HUES64 (cell line): ENCODE results near the gene KLHL41.

ENCODE experiments used
- H3K27ac ChIP-seq: 2 replicates; pipeline ENCODE4 v1.7.0; 2013; ENCODE audit warnings: low read depth, low read length, inconsistent platforms
- H3K27me3 ChIP-seq: 2 replicates; pipeline ENCODE4 v1.6.1; 2013; ENCODE audit warnings: mild to moderate bottlenecking, low read length; ENCODE audit not compliant: insufficient read depth
- H3K36me3 ChIP-seq: 2 replicates; pipeline ENCODE4 v1.6.1; 2013; ENCODE audit warnings: mild to moderate bottlenecking, low read length; ENCODE audit not compliant: insufficient read depth
- H3K4me1 ChIP-seq: 2 replicates; pipeline ENCODE4 v1.6.1; 2013; ENCODE audit warnings: mild to moderate bottlenecking, low read length, moderate library complexity; ENCODE audit not compliant: insufficient read depth
- H3K4me3 ChIP-seq: 2 replicates; pipeline ENCODE4 v1.5.1; 2013; ENCODE audit warnings: mild to moderate bottlenecking, low read length, moderate library complexity
- H3K9ac ChIP-seq: 2 replicates; pipeline ENCODE4 v1.6.1; 2013; ENCODE audit warnings: mild to moderate bottlenecking, low read depth, low read length
- H3K9me3 ChIP-seq: 2 replicates; pipeline ENCODE4 v1.6.1; 2013; ENCODE audit warnings: low read depth, low read length; ENCODE audit not compliant: insufficient read depth
- WGBS: fragments of 150-250, 120-280 bp; methylation state at CpG from one replicate; pipeline ENCODE4 v1.1.7; 2013; ENCODE audit warnings: missing lambda C conversion rate; 5-methylcytosine and 5-hydroxymethylcytosine counted together

Gene KLHL41

DNA sequence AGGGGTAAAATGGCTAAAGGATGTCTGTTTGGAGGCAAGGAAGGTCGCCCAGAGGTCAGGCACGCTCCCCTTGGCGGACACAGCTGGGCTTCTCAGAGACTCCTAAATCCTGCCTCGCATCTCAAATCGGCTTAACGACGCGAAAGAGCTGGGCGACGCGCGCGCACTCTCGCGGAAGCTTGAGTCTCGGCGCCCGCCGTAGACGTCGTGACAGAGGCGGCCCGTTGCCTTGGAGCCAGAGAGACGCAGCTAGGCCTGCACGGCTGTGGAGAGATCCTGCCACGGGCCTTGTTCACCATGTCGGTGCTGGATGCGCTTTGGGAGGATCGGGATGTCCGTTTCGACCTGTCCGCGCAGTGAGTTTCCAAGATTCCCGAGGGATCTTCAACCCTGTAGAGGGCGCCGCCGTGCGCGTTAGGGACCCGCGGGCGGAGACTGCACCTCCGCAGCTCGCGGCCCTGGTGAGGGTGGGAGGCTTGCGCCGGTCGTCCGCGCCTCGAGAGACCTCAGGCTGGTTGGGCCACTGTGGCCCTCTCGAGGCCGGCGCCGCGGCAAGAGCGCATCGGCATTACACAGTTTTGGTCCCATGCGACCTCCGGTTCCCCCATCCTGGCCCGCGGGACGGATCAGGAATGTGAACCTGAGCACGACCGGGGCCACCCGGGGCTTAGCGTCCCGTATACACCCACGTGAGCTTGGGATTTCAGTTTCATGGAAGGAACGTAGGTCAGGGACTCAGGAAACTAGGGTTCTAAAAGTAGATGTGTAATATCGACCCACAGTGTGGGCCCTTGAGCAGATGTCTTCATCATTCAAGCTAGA is 30.0 kb upstream of the KLHL41 start, which contains the start of gene BBS5:
Gene BBS5, plus strand, starts transcription at position 238 of the 822 bp plus-strand sequence. Its CDS starts 60 bp downstream, at position 298.
- H3K4me3 ChIP-seq, result peak within 1 kb of the TSS; percentile 65
- no peak within 1 kb of the TSS for H3K27ac ChIP-seq
- WGBS, result 2% methylated on average over 71 of the region's 71 CpGs
- H3K9ac ChIP-seq, result peak within 1 kb of the TSS; percentile 40
- H3K4me1 ChIP-seq, result no peaks in the 10 kb centered on the region
- peaks cover 43% of the 10 kb centered on the region for H3K27me3 ChIP-seq
- no peaks in the 10 kb centered on the region for H3K9me3 ChIP-seq
- H3K36me3 ChIP-seq, result no peaks in the 10 kb centered on the region

DNA sequence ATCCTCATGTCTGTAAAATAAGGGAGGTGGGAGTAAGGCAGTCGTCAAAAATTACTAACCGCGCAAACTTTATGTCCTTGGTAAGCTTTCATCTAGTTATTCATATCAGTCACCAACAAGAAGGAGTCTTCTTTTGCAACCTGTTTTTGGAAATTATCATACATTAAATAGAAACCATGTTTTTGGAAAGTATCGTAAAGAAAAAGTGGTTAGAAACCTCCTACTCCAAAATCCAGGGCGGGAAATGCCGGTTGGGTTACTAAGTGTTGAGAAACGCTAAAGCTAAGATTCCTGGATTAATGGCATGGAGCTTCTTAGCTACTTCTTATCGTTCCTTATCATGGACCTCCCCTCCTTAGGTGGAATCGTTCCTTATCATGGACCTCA is 29.4 kb upstream of the KLHL41 start:
- Histone ChIP-seq H3K4me3 (peak overlapping the region; percentile 65), H3K36me3 (no peaks in the 10 kb centered on the region), H3K27me3 (peaks cover 43% of the 10 kb centered on the region), H3K4me1 (no peaks in the 10 kb centered on the region), H3K9ac (peak overlapping the region; percentile 40), H3K27ac (no peak overlapping the region), H3K9me3 (no peaks in the 10 kb centered on the region)
- 74% methylated on average over 6 of the region's 9 CpGs for WGBS

DNA sequence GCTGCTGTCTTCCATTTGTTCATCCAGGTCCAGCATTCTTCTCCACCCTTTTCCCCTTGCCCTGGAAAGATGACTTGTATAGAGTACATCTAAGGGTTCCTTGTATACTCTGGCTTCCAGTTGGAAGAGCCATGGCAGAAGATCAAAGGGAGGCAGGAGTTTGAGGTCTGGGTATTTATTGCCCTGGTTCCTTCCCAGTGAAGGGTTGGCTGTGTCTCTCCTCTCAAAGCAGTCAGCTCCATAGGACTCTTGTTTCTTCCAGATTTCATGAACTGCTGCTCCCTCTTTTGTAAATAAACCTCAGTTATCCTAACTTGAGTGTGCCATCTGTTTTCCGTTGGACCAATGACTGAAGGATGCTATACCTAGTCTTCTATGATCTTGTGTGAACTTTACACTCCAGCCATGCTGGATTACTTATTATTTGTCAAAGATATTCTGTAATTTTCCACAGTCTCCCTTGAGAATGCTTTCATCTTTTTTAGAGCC is 23.8 kb upstream of the KLHL41 start:
- Histone ChIP-seq H3K4me1 (no peaks in the 10 kb centered on the region), H3K9ac (no peak overlapping the region), H3K9me3 (peaks cover 2% of the 10 kb centered on the region; the same call in 1 of the 2 replicates), H3K4me3 (no peak overlapping the region), H3K36me3 (no peaks in the 10 kb centered on the region), H3K27ac (no peak overlapping the region), H3K27me3 (peaks cover 15% of the 10 kb centered on the region)
- WGBS, result 94% methylated on average over 1 of the region's 1 CpG

DNA sequence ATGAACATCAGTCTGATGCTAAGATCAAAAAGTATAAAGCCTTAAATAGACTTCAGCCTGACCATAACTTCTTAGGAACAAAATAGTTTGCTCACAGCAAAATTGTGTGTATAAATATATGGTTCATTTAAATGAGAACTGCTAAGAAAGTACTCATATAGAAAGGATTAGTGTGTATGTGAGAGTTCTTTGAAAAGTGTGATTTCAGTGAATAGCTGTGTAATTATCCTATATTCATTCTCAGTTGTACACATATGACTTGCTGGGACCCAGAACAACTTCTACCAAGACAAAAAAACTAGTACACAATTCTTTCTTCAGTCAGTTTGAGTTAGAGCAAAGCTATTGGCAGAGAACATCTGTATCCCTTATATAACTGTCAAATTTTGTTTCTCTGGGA is 23.0 kb upstream of the KLHL41 start:
- Histone ChIP-seq H3K27ac (no peak overlapping the region), H3K4me3 (no peak overlapping the region), H3K9ac (no peak overlapping the region), H3K9me3 (peaks cover 5% of the 10 kb centered on the region; the same call in 1 of the 2 replicates), H3K27me3 (peaks cover 7% of the 10 kb centered on the region), H3K36me3 (no peaks in the 10 kb centered on the region), H3K4me1 (no peaks in the 10 kb centered on the region)

DNA sequence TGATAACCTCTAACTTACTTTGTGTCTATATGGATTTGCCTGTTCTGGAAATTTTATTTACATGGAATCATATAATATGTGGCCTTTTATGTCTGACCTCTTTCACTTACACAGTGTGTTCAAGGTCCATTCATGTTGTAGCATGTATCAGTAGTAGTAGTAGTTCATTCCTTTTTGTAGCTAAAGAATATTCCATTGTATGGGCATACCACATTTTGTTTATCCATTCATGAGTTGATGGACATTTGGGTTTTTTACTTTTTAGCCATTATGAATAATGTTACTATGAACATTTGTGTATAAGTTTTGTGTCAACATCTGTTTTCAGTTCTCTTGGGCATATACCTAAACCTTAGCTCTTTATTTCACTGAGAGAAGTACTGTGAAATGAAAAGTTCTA is 18.7 kb upstream of the KLHL41 start:
- H3K36me3 ChIP-seq, result no peaks in the 10 kb centered on the region
- no peak overlapping the region for H3K27ac ChIP-seq
- peaks cover 5% of the 10 kb centered on the region; the same call in 1 of the 2 replicates for H3K9me3 ChIP-seq
- H3K27me3 ChIP-seq, result no peaks in the 10 kb centered on the region
- H3K4me3 ChIP-seq, result no peak overlapping the region
- H3K4me1 ChIP-seq, result no peaks in the 10 kb centered on the region
- H3K9ac ChIP-seq, result no peak overlapping the region

DNA sequence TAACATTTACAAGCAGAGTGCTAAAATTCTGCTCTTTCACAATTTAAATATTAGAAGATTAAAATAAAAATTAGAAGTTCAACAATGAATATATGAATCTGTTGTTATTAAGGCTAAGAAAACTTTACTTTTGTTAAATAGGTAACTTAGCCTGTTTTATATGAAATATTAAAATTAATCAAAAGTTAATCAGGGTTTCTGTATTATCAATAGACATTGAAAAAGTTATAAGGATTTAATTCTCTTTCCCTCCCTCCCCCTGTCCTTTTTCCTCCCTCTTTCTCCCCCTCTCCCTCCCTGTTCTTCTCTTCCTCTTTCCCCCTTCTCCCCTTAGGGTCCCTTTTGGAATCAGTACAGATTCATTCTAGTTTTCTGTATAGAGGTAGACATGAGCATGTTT is 18.1 kb upstream of the KLHL41 start:
- H3K9ac ChIP-seq, result no peak overlapping the region
- no peaks in the 10 kb centered on the region for H3K36me3 ChIP-seq
- no peaks in the 10 kb centered on the region for H3K4me1 ChIP-seq
- no peak overlapping the region for H3K27ac ChIP-seq
- H3K9me3 ChIP-seq, result peaks cover 5% of the 10 kb centered on the region; the same call in 1 of the 2 replicates
- H3K4me3 ChIP-seq, result no peak overlapping the region
- H3K27me3 ChIP-seq, result no peaks in the 10 kb centered on the region

DNA sequence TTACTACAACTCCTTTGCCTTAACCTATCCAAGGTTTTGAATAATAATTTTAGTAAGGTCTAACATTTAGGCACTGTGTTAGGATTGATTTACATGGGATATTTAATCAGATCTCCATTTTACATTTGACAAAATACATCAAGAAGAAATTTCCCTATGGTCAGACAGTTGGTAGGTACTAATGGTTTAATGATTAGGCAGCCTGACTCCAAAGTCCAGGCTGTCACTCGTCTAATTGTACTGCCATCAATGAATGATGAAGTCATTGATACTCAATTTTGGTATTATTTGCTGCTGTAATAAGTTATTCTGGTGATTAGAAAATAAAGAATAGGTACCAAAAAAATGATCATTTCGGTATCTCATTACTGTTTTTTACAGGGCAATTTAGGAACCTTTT is 16.1 kb upstream of the KLHL41 start:
- no peaks in the 10 kb centered on the region for H3K36me3 ChIP-seq
- 85% methylated on average over 2 of the region's 2 CpGs for WGBS
- peaks cover 5% of the 10 kb centered on the region; the same call in 1 of the 2 replicates for H3K9me3 ChIP-seq
- no peak overlapping the region for H3K27ac ChIP-seq
- H3K9ac ChIP-seq, result no peak overlapping the region
- no peak overlapping the region for H3K4me3 ChIP-seq
- no peaks in the 10 kb centered on the region for H3K4me1 ChIP-seq
- no peaks in the 10 kb centered on the region for H3K27me3 ChIP-seq

DNA sequence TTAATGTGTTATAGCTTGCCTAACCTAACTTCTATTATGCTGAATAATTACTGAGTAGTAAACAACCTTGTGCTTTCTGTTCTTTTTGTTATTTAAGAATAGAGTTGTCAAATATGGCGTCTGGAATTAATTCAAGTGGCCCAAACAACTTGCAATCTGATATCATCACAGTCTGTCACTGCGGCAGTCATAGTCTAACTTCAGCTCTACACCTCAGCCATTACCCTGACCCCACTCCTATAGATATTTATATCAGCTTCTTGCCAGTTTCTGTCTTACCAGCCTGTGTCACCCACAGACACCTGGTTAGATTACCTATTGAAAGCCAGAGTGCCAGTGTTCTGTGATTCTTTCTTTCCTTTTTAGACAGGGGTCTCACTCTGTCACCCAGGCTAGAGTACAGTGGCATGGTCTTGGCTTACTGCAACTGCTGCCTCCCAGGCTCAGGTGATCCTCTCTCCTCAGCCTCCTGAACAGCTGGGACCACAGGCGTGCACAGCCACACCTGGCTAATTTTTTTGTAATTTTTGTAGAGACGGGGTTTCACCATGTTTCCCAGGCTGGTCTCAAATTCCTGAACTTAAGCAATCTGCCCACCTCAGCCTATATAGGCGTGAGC is 14.1 kb upstream of the KLHL41 start:
- 87% methylated on average over 5 of the region's 5 CpGs for WGBS
- H3K27ac ChIP-seq, result no peak overlapping the region
- H3K36me3 ChIP-seq, result no peaks in the 10 kb centered on the region
- H3K9ac ChIP-seq, result no peak overlapping the region
- H3K4me1 ChIP-seq, result no peaks in the 10 kb centered on the region
- H3K9me3 ChIP-seq, result peaks cover 5% of the 10 kb centered on the region; the same call in 1 of the 2 replicates
- no peaks in the 10 kb centered on the region for H3K27me3 ChIP-seq
- no peak overlapping the region for H3K4me3 ChIP-seq

DNA sequence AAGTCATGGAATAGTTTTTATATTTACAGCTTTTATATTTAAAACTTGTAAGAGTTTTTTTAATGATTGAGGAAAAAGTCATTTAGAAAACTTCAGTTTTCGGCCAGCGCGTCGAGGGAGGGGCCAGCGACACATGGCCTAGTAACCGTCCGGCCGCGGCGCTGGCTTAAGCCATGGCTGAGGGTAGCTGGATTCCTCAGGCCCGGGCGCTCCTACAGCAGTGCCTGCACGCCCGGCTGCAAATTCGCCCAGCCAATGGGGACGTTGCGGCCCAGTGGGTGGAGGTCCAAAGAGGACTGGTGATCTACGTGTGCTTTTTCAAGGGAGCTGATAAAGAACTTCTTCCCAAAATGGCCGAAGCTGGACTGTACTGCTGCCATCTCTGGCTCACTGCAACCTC is 4.9 kb upstream of the KLHL41 start:
- peaks cover 7% of the 10 kb centered on the region; the same call in 1 of the 2 replicates for H3K4me1 ChIP-seq
- H3K27me3 ChIP-seq, result no peaks in the 10 kb centered on the region
- 97% methylated on average over 19 of the region's 19 CpGs for WGBS
- H3K9me3 ChIP-seq, result no peaks in the 10 kb centered on the region
- no peak overlapping the region for H3K4me3 ChIP-seq
- no peaks in the 10 kb centered on the region for H3K36me3 ChIP-seq
- H3K27ac ChIP-seq, result no peak overlapping the region
- no peak overlapping the region for H3K9ac ChIP-seq

DNA sequence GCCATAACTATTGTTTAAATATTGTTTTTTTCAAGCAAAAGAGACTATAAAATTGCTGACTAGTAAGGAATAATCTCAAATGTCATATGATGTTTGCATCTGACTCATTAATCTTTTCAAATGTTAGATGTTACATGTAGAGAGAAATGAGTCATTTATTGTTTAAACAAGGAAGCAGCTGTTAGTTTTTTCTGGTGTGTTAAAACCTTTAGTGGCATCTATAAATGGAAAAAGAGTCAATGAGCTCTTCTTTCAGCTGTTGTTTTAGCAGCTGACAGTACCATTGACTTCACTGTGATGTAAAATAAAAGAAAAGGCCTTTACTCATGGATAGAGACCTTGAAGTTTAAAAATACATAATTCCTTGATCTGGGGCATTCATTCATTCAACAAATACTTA is 1.8 kb upstream of the KLHL41 start:
- H3K36me3 ChIP-seq, result no peaks in the 10 kb centered on the region
- no peak overlapping the region for H3K27ac ChIP-seq
- H3K4me1 ChIP-seq, result peaks cover 12% of the 10 kb centered on the region; the same call in 1 of the 2 replicates
- H3K4me3 ChIP-seq, result no peak overlapping the region
- no peaks in the 10 kb centered on the region for H3K9me3 ChIP-seq
- no peak overlapping the region for H3K9ac ChIP-seq
- H3K27me3 ChIP-seq, result no peaks in the 10 kb centered on the region

DNA sequence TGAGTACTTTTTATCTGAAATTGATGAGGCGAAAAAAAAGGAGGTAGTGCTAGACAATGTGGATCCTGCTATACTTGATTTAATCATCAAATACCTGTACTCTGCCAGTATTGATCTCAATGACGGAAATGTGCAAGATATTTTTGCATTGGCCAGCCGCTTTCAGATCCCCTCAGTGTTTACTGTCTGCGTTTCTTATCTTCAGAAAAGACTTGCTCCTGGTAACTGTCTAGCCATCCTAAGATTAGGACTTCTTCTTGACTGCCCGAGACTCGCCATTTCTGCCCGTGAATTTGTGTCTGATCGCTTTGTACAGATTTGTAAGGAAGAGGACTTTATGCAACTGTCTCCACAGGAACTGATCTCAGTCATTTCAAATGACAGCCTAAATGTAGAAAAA is 453 bp downstream of the KLHL41 start:
- Histone ChIP-seq H3K27me3 (no peaks in the 10 kb centered on the region), H3K27ac (no peak overlapping the region), H3K36me3 (no peaks in the 10 kb centered on the region), H3K9ac (0 out of 2 replicates have a peak overlapping the region, but pooled peaks have one; percentile 2), H3K4me1 (peaks cover 12% of the 10 kb centered on the region; the same call in 1 of the 2 replicates), H3K4me3 (no peak overlapping the region), H3K9me3 (no peaks in the 10 kb centered on the region)
- WGBS, result 90% methylated on average over 8 of the region's 8 CpGs
